HG03103 (cell line): ENCODE results near the gene PCGF3.
"Not testable (repeated sequence)": the region's sequence is repeated elsewhere in the genome, so short reads cannot be mapped to it uniquely, and the experiment has no call there.

ENCODE experiments used
- ATAC-seq: cut with Tn5 transposase; IDR thresholded peaks from one replicate; pipeline ENCODE4 v1.9.1; 2021; ENCODE audit warnings: low read depth; ENCODE audit not compliant: unreplicated experiment

Gene PCGF3

GRCh38 chr4:700587-701264 is 4.9 kb upstream of the PCGF3 start:
- no peak for ATAC-seq

GRCh38 chr4:702618-703048 is 3.0 kb upstream of the PCGF3 start:
- no peak for ATAC-seq

GRCh38 chr4:703336-704197 is 2.1 kb upstream of the PCGF3 start:
- ATAC-seq, result no peak

- ATAC-seq, result no peak
Measured at GRCh38 chr4:704198-704891, 1.3 kb upstream of the PCGF3 start.

GRCh38 chr4:704971-705277 is 708 bp upstream of the PCGF3 start:
- ATAC-seq, result no peak

GRCh38 chr4:706083-706633 is 526 bp downstream of the PCGF3 start:
- not testable (repeated sequence) for ATAC-seq

GRCh38 chr4:706834-707598 is 1.4 kb downstream of the PCGF3 start:
- ATAC-seq, result no peak

- no peak for ATAC-seq
Measured at GRCh38 chr4:707929-708630, 2.4 kb downstream of the PCGF3 start.

GRCh38 chr4:708631-708933 is 3.0 kb downstream of the PCGF3 start:
- ATAC-seq, result no peak

GRCh38 chr4:709348-709747 is 3.7 kb downstream of the PCGF3 start:
- no peak for ATAC-seq

GRCh38 chr4:710116-710515 is 4.5 kb downstream of the PCGF3 start:
- ATAC-seq, result no peak

- no peak for ATAC-seq
Measured at GRCh38 chr4:710916-711315, 5.3 kb downstream of the PCGF3 start.

GRCh38 chr4:712093-712492 is 6.5 kb downstream of the PCGF3 start:
- no peak for ATAC-seq

- ATAC-seq, result no peak
Measured at GRCh38 chr4:712916-713632, 7.4 kb downstream of the PCGF3 start.

GRCh38 chr4:714087-714486 is 8.5 kb downstream of the PCGF3 start:
- no peak for ATAC-seq

GRCh38 chr4:717601-718320 is 12.1 kb downstream of the PCGF3 start:
- no peak for ATAC-seq

GRCh38 chr4:718460-718859 is 12.8 kb downstream of the PCGF3 start:
- no peak for ATAC-seq

- ATAC-seq, result no peak
Measured at GRCh38 chr4:720111-720860, 14.7 kb downstream of the PCGF3 start.
